Activated CD8-positive, alpha-beta T cell treated with anti-CD3 and anti-CD28 coated beads for 36 hours (primary cell): ENCODE data around the gene TASP1. TPM values are rescaled to one million over a fixed set of nuclear protein-coding genes. Genes with fewer than 3 reads are reported as not detected.

ENCODE experiments used
- ATAC-seq: fragments of 200-7000 bp; cut with Tn5 transposase; one replicate; pipeline ENCODE4 v1.10.0; 2021; ENCODE audit warnings: mild to moderate bottlenecking, moderate library complexity
- CTCF ChIA-PET: fragments of 350-600 bp; sonication (Branson Sonifier 250); formaldehyde crosslinking; loops from one replicate; lab custom pipeline; 2021; ENCODE audit warnings: antibody characterized with exemption; lab: Charles Lee
- POLR2A ChIA-PET: fragments of 350-600 bp; sonication (Branson Sonifier 250); formaldehyde crosslinking; loops from one replicate; lab custom pipeline; 2021; ENCODE audit warnings: antibody characterized with exemption; lab: Charles Lee
- DNase-seq: peaks from one replicate; pipeline ENCODE4 v3.0.0-alpha.2; 2020
- H3K27ac Mint-ChIP-seq: one replicate; pipeline ENCODE4 v1.8.0; 2021; ENCODE audit warnings: mild to moderate bottlenecking, mixed read lengths
- H3K27me3 Mint-ChIP-seq: one replicate; pipeline ENCODE4 v1.8.0; 2021; ENCODE audit warnings: mixed read lengths
- H3K36me3 Mint-ChIP-seq: one replicate; pipeline ENCODE4 v1.8.0; 2021; ENCODE audit warnings: low read depth, mixed read lengths
- H3K4me1 Mint-ChIP-seq: one replicate; pipeline ENCODE4 v1.8.0; 2021; ENCODE audit warnings: low read depth, mixed read lengths
- H3K4me3 Mint-ChIP-seq: one replicate; pipeline ENCODE4 v1.8.0; 2021; ENCODE audit warnings: mild to moderate bottlenecking, moderate library complexity, mixed read lengths
- H3K9me3 Mint-ChIP-seq: one replicate; pipeline ENCODE4 v1.8.0; 2021; ENCODE audit warnings: mixed read lengths
- intact Hi-C: fragments of 100-400 bp; cut with micrococcal nuclease; formaldehyde crosslinking; loops from one replicate; pipeline ENCODE4 v1.10.0; 2022
- total RNA-seq, 2 experiments: library from RNA; stranded (reverse); gene quantifications; one replicate each; pipeline ENCODE4 v1.2.3, GENCODE V29; 2021
- TF ChIP-seq, protein P1 (sequence below): fragments of 200-600 bp; IDR thresholded peaks from one replicate; pipeline ENCODE4 v1.8.0; 2022; ENCODE audit warnings: antibody characterized with exemption, mild to moderate bottlenecking

Gene TASP1
- total RNA-seq, 2 experiments from 2014 or later, result 8.7 to 8.8 TPM

DNA sequence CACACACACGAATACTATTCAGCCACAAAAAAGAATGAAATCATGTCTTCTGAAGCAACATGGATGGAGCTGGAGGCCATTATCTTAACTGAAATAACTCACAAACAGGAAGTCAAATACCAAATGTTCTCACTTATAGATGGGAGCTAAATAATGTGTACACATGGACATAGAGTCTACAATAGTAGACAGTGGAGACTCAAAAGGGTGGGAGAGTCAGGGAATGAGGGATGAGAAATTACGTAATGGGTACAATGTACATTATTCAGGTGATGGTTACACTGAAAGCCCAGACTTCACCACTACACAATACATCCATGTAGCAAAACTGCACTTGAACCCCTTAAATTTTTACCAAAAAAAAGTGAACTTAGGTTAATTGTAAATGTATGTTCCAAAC, 160.4 kb downstream of the TASP1 start:
- no peaks in the 10 kb centered on the region for H3K27me3 Mint-ChIP-seq
- CTCF ChIA-PET, result interaction anchor here (1.5 kb wide), 1 partner anchor 20 kb away, joined by 3 read pairs; no protein-coding TSS in a partner anchor
- H3K27ac Mint-ChIP-seq, result no peak overlapping the region
- no peak overlapping the region for H3K4me3 Mint-ChIP-seq
- no peaks in the 10 kb centered on the region for H3K4me1 Mint-ChIP-seq
- H3K36me3 Mint-ChIP-seq, result peaks cover 38% of the 10 kb centered on the region
- DNase-seq (no peak), ATAC-seq (no peak)
- POLR2A ChIA-PET, result interaction anchor here (0.7 kb wide), 1 partner anchor 751 kb away, joined by 3 read pairs; no protein-coding TSS in a partner anchor
- H3K9me3 Mint-ChIP-seq, result peaks cover 9% of the 10 kb centered on the region
- TF ChIP-seq, protein P1, sequence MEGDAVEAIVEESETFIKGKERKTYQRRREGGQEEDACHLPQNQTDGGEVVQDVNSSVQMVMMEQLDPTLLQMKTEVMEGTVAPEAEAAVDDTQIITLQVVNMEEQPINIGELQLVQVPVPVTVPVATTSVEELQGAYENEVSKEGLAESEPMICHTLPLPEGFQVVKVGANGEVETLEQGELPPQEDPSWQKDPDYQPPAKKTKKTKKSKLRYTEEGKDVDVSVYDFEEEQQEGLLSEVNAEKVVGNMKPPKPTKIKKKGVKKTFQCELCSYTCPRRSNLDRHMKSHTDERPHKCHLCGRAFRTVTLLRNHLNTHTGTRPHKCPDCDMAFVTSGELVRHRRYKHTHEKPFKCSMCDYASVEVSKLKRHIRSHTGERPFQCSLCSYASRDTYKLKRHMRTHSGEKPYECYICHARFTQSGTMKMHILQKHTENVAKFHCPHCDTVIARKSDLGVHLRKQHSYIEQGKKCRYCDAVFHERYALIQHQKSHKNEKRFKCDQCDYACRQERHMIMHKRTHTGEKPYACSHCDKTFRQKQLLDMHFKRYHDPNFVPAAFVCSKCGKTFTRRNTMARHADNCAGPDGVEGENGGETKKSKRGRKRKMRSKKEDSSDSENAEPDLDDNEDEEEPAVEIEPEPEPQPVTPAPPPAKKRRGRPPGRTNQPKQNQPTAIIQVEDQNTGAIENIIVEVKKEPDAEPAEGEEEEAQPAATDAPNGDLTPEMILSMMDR, result no peak
- intact Hi-C loops, result no loop called here

DNA sequence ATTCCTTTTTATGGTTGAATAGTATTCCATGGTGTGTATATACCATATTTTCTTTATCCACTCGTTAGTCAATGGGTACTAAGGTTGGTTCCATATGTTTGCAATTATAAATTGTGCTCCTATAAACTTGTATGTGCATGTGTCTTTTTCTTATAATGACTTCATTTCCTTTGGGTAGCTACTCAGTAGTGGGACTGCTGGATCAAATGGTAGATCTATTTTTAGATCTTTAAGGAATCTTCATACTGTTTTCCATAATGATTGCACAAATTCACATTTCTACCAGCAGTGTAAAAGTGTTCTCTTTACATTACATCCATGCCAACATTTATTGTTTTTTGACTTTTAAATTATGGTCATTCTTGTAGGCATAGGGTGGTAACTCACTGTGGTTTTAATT, 164.3 kb downstream of the TASP1 start:
- CTCF ChIA-PET, result no interaction called here
- POLR2A ChIA-PET, result no interaction called here
- H3K27me3 Mint-ChIP-seq, result no peaks in the 10 kb centered on the region
- H3K9me3 Mint-ChIP-seq, result peaks cover 5% of the 10 kb centered on the region
- TF ChIP-seq, protein P1, result no peak
- H3K36me3 Mint-ChIP-seq, result peaks cover 17% of the 10 kb centered on the region
- H3K4me3 Mint-ChIP-seq, result no peak overlapping the region
- DNase-seq (no peak), ATAC-seq (no peak)
- intact Hi-C loops, result no loop called here
- no peaks in the 10 kb centered on the region for H3K4me1 Mint-ChIP-seq
- H3K27ac Mint-ChIP-seq, result no peak overlapping the region

DNA sequence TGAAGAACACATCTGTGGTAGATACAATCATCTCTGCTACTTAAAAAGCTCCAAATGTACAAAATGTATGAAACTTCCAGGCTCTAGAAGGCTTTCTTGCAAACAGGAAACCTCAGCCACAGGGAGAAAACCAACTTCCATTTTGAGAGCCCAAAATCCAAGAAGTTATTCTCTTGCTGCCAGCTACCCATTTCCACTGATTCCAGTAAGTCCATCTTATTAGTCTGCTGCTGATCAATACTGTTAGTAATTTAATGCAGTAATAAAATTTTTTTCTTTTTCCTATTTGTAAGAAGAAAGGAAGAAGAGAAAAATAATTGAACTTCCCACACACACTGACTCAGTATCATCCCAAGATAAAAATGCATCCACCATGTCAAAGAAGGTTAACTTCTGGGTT, 169.5 kb downstream of the TASP1 start:
- ATAC-seq (no peak), DNase-seq (no peak)
- CTCF ChIA-PET, result interaction anchor here (2.4 to 3.6 kb wide), 2 partner anchors 11 to 77 kb away, joined by 9 to 16 read pairs; no protein-coding TSS in a partner anchor
- POLR2A ChIA-PET, result no interaction called here
- Mint-ChIP-seq H3K9me3 (peaks cover 5% of the 10 kb centered on the region), H3K4me1 (no peaks in the 10 kb centered on the region), H3K27ac (no peak overlapping the region), H3K36me3 (peaks cover 18% of the 10 kb centered on the region), H3K4me3 (no peak overlapping the region), H3K27me3 (no peaks in the 10 kb centered on the region)
- TF ChIP-seq, protein P1, result no peak
- intact Hi-C loops, result no loop called here

DNA sequence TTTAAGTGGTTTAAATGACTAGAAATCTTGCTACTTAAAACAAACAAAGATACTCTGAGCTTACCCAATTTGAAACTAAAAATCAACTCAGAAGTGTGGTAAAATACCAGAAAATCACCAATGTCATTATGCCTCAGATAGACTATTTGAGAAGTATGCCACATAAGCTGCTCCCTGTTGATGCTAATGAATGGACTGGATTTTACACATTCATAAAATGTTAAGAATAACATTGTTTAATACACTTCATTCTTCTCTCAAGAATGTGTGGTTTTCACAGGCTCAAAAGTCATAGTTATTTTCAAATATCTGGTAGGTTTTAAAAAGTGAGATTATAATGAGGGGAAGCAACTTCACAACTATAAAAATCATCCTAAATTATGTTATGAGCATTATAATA, 170.6 kb downstream of the TASP1 start:
- Mint-ChIP-seq H3K4me3 (no peak overlapping the region), H3K9me3 (peaks cover 4% of the 10 kb centered on the region), H3K4me1 (no peaks in the 10 kb centered on the region), H3K27ac (no peak overlapping the region), H3K27me3 (no peaks in the 10 kb centered on the region), H3K36me3 (peaks cover 16% of the 10 kb centered on the region)
- ATAC-seq (no peak), DNase-seq (no peak)
- TF ChIP-seq, protein P1, result no peak
- CTCF ChIA-PET, result interaction anchor here (2.4 to 3.6 kb wide), 2 partner anchors 10 to 78 kb away, joined by 9 to 16 read pairs; no protein-coding TSS in a partner anchor
- intact Hi-C loops, result no loop called here
- POLR2A ChIA-PET, result interaction anchor here (0.5 kb wide), 1 partner anchor 92 kb away, joined by 3 read pairs; no protein-coding TSS in a partner anchor

DNA sequence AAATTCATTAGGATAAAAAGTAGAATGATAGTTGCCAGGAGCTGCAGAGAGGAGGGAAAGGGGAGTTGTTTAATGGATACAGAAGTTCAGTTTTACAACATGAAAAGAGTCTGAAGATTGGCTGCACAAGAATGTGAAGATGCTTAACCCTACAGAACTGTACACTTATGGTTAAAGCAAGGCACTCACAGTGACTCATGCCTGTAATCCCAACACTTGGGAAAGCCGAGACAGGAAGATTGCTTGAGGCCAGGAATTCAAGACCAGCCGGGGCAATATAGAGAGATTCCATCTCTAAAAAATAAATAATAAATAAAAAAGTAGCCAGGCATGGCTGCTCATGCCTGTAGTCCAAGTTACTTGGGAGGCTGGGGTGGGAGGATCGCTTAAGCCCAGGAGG, 174.0 kb downstream of the TASP1 start:
- Mint-ChIP-seq H3K27me3 (no peaks in the 10 kb centered on the region), H3K36me3 (peaks cover 5% of the 10 kb centered on the region), H3K4me1 (no peaks in the 10 kb centered on the region), H3K27ac (no peak overlapping the region), H3K4me3 (no peak overlapping the region), H3K9me3 (no peaks in the 10 kb centered on the region)
- TF ChIP-seq, protein P1, result no peak
- ChIA-PET POLR2A (no interaction called here), CTCF (no interaction called here)
- intact Hi-C loops, result no loop called here
- DNase-seq (no peak), ATAC-seq (no peak)
